Subcutaneous abdominal adipose tissue (tissue), 5 donors: ENCODE results near the gene CIITA.

Experiments used
- H3K27ac ChIP-seq: one replicate; pipeline ENCODE4 v1.7.0; 2013; ENCODE audit warnings: low read depth, mild to moderate bottlenecking, inconsistent platforms, low read length, moderate library complexity
- H3K27me3 ChIP-seq, 5 donors: one replicate each; pipeline ENCODE4 v1.7.0; 2013; ENCODE audit warnings: low read length in 5 of 5, inconsistent platforms in 1 of 5; ENCODE audit not compliant: control insufficient read depth in 5 of 5, insufficient read depth in 4 of 5
- H3K36me3 ChIP-seq, 5 donors: one replicate each; pipeline ENCODE4 v1.7.0; 2013; ENCODE audit warnings: low read length in 5 of 5; ENCODE audit not compliant: control insufficient read depth in 5 of 5, insufficient read depth in 5 of 5
- H3K4me1 ChIP-seq, 5 donors: one replicate each; pipeline ENCODE4 v1.7.0; 2013; ENCODE audit warnings: low read length in 5 of 5, mild to moderate bottlenecking in 3 of 5, moderate library complexity in 1 of 5; ENCODE audit not compliant: control insufficient read depth in 5 of 5, insufficient read depth in 5 of 5
- H3K4me3 ChIP-seq, 5 donors: one replicate each; pipeline ENCODE4 v1.7.0; 2013; ENCODE audit warnings: low read length in 5 of 5, low read depth in 1 of 5
- H3K9ac ChIP-seq, 5 donors: one replicate each; pipeline ENCODE4 v1.7.0; 2013; ENCODE audit warnings: low read length in 5 of 5, mild to moderate bottlenecking in 4 of 5, moderate library complexity in 3 of 5
- H3K9me3 ChIP-seq, 5 donors: one replicate each; pipeline ENCODE4 v1.7.0; 2013; ENCODE audit warnings: low read length in 5 of 5; ENCODE audit not compliant: control insufficient read depth in 5 of 5
- donor health status: healthy.
- donor health status: healthy.
- donor health status: healthy.
- donor health status: healthy.
- donor health status: healthy.

CIITA gene

GRCh38 chr16:10983159-10983558, 106.2 kb downstream of the CIITA start:
- no peaks in the 10 kb centered on the region for H3K9me3 ChIP-seq
- no peak overlapping the region for H3K4me3 ChIP-seq
- no peaks in the 10 kb centered on the region for H3K27me3 ChIP-seq
- H3K36me3 ChIP-seq = peaks cover 0 to 50% (median 12%) of the 10 kb centered on the region in 5 donors
- peak overlapping the region; percentile 9 for H3K27ac ChIP-seq
- no peak overlapping the region for H3K9ac ChIP-seq
- H3K4me1 ChIP-seq = peaks cover 16 to 36% (median 31%) of the 10 kb centered on the region in 5 donors

GRCh38 chr16:10984509-10984908, 107.5 kb downstream of the CIITA start:
- Histone ChIP-seq H3K9me3 (no peaks in the 10 kb centered on the region), H3K27ac (no peak overlapping the region), H3K9ac (no peak overlapping the region), H3K4me1 (peaks cover 15 to 31% (median 27%) of the 10 kb centered on the region in 5 donors), H3K27me3 (no peaks in the 10 kb centered on the region), H3K4me3 (no peak overlapping the region), H3K36me3 (peaks cover 0 to 51% (median 12%) of the 10 kb centered on the region in 5 donors)
